Uterine smooth muscle cell (primary cell): ENCODE measurements around the gene BTBD1. TPM values are rescaled to one million over a fixed set of nuclear protein-coding genes. Genes with fewer than 3 reads are reported as not detected.

Experiments used
- total RNA-seq: library from RNA; depleted of rRNA; stranded (reverse); fragments of >200 nt; gene quantifications from 2 replicates; pipeline ENCODE4 v1.2.3, GENCODE V29; 2014

BTBD1 gene
- 119 TPM in 2 replicates for total RNA-seq

DNA sequence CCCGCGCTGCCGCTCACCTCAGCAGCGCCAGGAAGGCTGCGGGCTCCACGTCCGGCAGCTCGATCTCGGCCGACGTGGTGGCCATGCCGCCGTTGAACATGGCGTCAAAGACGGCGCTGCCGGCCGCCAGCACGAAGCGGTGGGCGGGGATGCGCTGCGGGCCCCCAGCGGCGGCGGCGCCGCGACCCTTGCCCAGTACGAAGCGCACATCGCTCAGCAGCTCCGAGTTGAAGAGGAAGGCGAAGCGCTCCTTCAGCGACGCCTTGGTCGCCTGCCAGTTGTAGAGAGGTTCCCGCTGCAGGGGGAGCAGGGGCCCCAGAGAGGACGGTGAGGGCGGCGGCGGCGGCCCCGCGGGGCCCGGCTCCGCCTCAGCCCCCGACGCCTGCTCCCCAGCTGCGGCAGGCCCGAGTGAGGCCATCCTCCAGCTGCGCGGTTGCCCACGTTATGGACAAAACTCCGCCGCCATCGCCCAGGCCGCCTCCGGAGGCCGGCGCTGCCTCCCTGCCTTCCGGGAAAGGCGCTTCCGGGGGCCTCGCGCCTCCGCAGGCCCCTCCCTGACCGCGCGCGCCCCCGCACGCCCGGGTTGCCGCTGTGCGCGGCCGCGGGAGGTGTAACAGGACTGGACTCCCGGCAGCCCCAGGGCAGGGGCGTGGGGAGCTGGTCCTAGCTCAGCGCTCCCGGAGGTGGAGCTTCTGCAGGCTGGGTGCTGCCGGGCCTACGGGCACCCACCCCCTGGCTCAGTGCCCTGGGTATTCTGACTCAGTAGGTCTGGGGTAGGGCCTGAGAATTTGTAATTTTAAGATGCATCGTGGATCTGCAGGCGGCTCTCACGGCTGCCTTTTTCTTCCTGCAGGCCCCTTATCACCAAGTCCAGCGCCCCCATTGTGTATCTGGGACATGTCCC, at the start of gene BTBD1:
Gene BTBD1 (minus strand): TSS at position 519 of the 904 bp plus-strand sequence. CDS start 101 bp downstream, at position 418.

DNA sequence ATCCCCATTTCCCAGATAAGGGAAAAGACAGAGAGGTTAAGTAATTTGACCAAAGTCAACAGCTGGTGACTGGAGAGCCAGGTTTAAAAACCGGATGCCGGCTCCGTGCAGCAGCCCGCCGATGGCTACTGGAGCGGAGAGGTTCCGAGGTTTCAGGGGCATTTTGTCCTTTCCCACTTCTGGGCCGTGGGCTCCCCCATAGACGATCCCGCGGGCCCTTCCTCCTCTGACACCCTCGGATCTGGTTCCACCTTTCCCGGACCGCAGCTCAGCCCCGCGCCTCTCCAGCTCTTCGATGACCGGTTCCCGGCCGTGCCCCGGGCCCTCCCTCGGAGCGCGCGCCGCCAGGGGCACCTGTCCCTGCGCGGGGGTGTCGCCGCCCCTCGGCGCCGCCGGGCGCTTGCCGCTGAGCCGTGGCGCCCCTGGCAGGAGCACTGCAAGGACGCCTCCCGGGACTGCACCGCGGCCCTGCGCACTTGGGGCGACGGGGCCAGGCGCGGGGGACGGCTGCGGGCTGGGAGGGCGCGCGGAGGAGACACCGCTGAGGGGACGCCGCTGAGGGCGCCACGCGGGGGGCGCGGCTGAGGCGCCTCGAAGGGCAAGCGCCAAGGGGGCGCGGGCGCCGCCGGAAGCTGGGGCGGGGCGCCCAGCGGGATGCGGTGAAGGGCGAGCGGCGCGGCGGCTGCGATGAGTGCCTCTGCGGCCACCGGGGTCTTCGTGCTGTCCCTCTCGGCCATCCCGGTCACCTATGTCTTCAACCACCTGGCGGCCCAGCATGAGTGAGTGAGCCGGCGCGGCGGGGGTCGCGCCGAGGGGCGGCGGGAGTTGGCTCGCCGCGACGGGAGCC, 40.2 kb upstream of the BTBD1 start, which contains the start of gene TM6SF1:
Gene TM6SF1 (plus strand): TSS at position 652 of the 847 bp plus-strand sequence. CDS start 36 bp downstream, at position 688.

DNA sequence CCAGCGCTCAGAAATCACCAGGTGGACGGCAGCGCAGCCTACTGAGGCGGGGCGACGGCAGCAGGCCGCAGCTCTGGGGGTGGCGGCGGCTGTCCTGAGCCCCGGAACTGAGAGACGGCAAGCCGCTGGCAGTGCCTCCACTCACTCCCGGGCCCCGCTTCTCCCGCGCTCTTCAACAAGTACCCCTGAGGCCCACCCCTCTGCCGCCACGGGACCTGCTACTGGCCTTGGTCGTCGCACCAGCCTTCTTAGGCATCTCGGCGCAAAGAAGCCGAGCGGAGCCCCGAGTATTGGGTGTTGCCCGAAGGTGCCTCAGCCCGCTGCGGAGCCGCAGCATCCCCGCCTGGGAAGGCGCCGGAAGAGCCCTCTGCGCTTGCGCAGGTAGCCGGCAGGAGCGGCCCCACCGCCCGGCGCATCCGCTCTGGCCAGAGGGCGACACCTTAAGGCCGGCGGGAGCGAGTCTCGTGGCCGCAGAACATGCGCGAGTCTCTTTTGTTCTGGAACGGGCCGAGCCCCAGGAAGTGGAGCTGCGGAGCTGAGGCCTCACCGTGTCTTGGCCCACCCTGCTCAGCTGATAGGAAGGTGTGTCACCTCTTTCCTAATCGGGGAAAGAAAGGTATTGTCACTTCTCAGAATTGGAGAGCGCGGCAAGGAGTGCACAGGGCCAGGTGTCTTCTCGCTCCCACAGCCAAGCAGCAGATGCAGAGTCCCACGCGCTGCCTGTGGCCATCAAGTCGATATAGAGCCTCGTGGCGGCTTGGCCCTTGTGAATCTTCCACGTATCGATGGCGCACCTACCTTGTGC, 55.6 kb downstream of the BTBD1 start, which contains the start of gene C15orf40:
Gene C15orf40 (minus strand): TSS at position 369 of the 805 bp plus-strand sequence. CDS start 32 bp downstream, at position 337.

DNA sequence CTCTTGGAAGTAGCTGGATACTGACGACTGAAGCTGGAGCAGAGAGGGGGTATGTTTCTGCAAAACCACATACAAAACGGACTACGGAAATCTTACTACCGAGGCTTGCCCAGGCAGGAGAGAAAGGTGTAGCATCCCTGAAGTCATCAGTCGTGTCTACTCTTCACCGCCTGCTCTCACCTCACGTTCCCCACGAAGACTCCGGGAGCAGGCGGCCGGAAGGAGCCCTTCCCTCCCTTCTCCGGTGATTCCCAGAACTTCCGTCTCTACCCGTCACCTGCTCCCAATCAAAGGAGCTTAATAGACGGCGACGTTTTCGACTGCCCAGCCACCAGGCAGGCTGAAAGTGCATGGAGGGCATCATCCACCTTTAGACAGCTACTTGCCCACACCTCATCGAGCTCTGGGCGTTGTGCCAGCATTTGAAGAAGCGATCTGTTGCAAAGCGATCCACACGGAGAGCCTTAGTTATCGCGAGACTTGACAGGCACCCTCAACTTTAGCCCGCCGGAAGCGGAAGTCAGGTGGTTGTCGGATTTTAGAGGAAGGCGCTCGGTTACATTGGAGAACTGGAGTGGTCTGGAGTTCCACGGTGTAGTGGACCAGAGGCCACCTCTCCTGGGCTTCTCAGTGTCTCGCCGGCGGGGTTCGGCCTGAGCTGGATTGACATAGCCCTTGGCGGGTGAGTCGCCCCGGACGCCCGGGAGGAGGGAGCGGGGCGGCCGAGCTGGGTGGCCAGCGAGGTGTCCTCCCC, 81.2 kb downstream of the BTBD1 start, which contains the start of gene RAMAC:
Gene RAMAC (plus strand): TSS at position 523 of the 754 bp plus-strand sequence. CDS start 2,809 bp downstream, outside the sequence.

Other genes starting within 250 kb of the BTBD1 start
- 5.8 and 11.0 TPM in 2 replicates for gene HOMER2, start 114.5 kb downstream of the BTBD1 start, total RNA-seq
- gene RAMAC, start 81.0 kb downstream of the BTBD1 start, total RNA-seq, result 30.1 and 40.6 TPM in 2 replicates
- gene C15orf40, start 55.6 kb downstream of the BTBD1 start, total RNA-seq, result 10.4 and 10.9 TPM in 2 replicates
- 0.22 and 0.62 TPM in 2 replicates for gene TM6SF1, start 40.4 kb upstream of the BTBD1 start, total RNA-seq
- 71.6 and 99.3 TPM in 2 replicates for gene HDGFL3, start 140.6 kb upstream of the BTBD1 start, total RNA-seq
- gene BNC1, start 217.4 kb upstream of the BTBD1 start, total RNA-seq, result 10.0 and 11.3 TPM in 2 replicates